Peyer's patch (tissue), 4 donors: ENCODE measurements around the gene IPO8.

Source experiments
- CTCF ChIP-seq, 6 experiments: fragments of 450-650 bp in 4 of 6; fragments of 200-600 bp in 2 of 6; sonication (generic) in 1 of 6; IDR thresholded peaks; one replicate each; pipeline ENCODE4 v1.5.1; 2017 to 2019; ENCODE audit warnings: antibody characterized with exemption in 6 of 6, mild to moderate bottlenecking in 3 of 6, moderate library complexity in 1 of 6
- POLR2A ChIP-seq, 2 donors: fragments of 450-650 bp; IDR thresholded peaks; one replicate each; pipeline ENCODE4 v1.5.1; 2017; ENCODE audit warnings: antibody characterized with exemption in 2 of 2, mild to moderate bottlenecking in 2 of 2, moderate library complexity in 2 of 2

GRCh38 chr12:30646821-30647220 lies 48.8 kb downstream of the IPO8 start:
- no peak for TF ChIP-seq POLR2A (IDR thresholded peaks at IDR 0.05)
- TF ChIP-seq CTCF (IDR thresholded peaks at IDR 0.05), result no peak
